GM18873 (cell line): ENCODE data around the gene ANKRD11.
"Not testable (repeated sequence)": the region's sequence is repeated elsewhere in the genome, so short reads cannot be mapped to it uniquely, and the experiment has no call there.

ENCODE experiments used
- ATAC-seq: cut with Tn5 transposase; IDR thresholded peaks from one replicate; pipeline ENCODE4 v1.9.1; 2021; ENCODE audit warnings: mild to moderate bottlenecking, moderate library complexity, moderate number of reproducible peaks; ENCODE audit not compliant: unreplicated experiment, low FRiP score

Gene ANKRD11

GRCh38 chr16:89435059-89435458 lies 55.3 kb downstream of the ANKRD11 start:
- ATAC-seq, result not testable (repeated sequence)

- no peak for ATAC-seq
Observed at GRCh38 chr16:89434490-89434889, 55.9 kb downstream of the ANKRD11 start.

DNA sequence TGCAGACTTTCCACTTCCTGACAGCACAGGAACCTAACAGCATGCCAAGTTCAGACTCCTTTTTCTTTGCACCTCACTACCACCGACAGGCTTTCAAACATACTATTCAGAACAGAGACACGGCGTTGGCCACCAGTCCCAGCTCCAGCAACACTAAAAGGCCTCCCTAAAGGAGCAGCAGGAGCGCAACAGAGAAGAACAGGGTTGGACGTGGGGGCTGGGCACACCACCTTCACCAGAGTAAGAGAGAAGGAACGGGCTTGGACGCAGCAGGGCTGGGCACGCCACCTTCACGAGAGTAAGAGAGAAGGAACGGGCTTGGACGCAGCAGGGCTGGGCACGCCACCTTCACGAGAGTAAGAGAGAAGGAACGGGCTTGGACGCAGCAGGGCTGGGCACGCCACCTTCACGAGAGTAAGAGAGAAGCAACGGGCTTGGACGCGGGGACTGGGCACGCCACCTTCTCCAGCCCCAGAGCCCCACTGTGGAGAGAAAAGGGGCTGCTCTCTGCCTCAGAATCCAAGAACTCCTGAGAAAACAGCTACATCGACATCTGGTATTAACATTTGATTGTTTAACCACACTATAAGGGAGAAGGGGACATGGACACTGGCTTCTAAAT lies 56.9 kb downstream of the ANKRD11 start:
- not testable (repeated sequence) for ATAC-seq

DNA sequence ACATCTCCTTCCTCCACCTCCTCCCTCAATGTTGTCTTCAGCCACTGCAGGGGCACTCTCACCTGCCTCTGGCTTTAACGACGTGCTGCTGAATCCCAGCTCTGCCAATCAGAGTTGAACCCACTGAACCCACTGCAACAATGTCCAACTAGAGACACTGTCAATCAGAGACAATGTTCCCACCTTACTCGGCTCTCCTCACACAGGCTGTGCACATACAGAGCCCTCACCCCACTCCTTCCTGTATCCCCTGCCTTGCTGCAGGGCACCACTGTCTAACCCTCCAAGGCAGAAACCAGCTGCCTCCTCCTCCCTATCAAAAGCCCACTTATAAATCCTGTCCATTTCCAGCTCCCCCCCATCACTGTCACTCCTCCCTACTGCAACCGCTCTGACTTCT lies 58.7 kb downstream of the ANKRD11 start:
- no peak for ATAC-seq

GRCh38 chr16:89431158-89431584 lies 59.2 kb downstream of the ANKRD11 start:
- no peak for ATAC-seq

GRCh38 chr16:89430436-89431157 lies 59.8 kb downstream of the ANKRD11 start:
- ATAC-seq, result no peak

GRCh38 chr16:89428605-89429004 lies 61.8 kb downstream of the ANKRD11 start:
- ATAC-seq, result not testable (repeated sequence)

GRCh38 chr16:89426736-89427530 lies 63.4 kb downstream of the ANKRD11 start:
- ATAC-seq, result no peak

- ATAC-seq, result no peak
Observed at GRCh38 chr16:89425523-89425922, 64.8 kb downstream of the ANKRD11 start.

GRCh38 chr16:89423681-89424260 lies 66.6 kb downstream of the ANKRD11 start:
- ATAC-seq, result no peak

GRCh38 chr16:89422905-89423630 lies 67.3 kb downstream of the ANKRD11 start:
- peak; percentile 50 for ATAC-seq

DNA sequence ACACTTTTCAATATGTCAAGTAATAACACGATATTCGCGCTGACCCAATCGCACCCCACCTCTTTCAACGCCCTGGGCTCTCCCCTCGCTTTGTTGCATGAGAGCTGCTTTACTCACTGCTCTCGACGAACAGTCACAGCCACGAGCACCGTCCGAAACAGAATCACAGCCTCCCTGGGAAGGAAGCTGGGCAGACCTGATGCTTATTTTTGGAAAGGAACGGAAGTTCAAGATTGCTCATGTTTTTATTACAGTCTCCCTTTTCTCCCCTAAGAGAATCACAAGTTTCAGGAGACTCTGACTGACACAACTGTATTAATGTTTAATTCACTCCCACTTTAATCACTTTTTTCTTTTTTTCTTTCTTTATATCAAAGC lies 67.8 kb downstream of the ANKRD11 start:
- ATAC-seq, result peak; percentile 50

DNA sequence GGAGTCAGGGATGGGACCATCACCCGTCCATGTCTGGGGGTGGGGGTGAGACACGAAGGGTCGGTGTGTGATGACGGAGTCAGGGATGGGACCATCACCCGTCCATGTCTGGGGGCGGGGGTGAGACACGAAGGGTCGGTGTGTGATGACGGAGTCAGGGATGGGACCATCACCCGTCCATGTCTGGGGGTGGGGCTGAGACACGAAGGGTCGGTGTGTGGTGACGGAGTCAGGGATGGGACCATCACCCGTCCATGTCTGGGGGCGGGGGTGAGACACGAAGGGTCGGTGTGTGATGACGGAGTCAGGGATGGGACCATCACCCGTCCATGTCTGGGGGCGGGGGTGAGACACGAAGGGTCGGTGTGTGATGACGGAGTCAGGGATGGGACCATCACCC lies 69.1 kb downstream of the ANKRD11 start:
- ATAC-seq, result not testable (repeated sequence)

DNA sequence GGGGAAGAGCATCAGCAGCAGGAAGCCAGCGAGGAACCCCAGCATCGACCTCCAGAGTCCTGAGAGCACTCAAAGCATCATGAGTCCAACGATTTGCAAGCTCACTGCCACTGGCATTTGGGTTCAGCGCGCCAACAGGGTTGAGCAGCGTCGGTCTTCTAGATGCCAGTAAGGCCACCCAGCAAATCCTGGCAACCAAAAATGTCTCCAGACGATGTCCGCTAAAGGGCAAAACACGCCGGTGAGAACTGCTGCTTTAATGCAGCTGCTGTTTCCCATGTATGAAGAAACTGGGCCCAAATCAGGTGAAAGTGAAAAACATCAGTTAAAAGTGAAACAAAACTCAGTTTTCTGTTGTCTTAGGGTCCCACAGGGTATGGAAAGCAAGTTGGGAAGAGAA lies 70.2 kb downstream of the ANKRD11 start:
- no peak for ATAC-seq

GRCh38 chr16:89418352-89418751 lies 72.0 kb downstream of the ANKRD11 start:
- ATAC-seq, result no peak

DNA sequence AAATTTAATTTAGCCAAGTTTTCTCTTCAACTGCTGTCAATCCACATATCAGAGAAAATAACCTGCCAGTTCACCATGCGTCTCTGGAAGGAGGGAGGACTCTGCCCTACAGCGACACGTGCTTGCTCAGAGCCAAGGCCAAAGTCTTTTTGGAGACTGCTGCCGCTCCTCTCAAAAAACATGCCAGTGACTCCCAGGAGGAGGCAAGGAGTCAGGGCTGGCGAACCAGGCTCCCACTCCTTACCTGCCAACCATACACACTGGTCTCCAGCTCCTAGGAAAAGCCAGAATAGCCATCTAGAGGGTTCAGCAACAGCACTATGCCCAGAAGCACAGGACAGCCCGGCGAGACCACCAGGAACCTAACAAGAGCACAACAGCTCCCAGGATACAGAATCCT lies 73.0 kb downstream of the ANKRD11 start:
- no peak for ATAC-seq

DNA sequence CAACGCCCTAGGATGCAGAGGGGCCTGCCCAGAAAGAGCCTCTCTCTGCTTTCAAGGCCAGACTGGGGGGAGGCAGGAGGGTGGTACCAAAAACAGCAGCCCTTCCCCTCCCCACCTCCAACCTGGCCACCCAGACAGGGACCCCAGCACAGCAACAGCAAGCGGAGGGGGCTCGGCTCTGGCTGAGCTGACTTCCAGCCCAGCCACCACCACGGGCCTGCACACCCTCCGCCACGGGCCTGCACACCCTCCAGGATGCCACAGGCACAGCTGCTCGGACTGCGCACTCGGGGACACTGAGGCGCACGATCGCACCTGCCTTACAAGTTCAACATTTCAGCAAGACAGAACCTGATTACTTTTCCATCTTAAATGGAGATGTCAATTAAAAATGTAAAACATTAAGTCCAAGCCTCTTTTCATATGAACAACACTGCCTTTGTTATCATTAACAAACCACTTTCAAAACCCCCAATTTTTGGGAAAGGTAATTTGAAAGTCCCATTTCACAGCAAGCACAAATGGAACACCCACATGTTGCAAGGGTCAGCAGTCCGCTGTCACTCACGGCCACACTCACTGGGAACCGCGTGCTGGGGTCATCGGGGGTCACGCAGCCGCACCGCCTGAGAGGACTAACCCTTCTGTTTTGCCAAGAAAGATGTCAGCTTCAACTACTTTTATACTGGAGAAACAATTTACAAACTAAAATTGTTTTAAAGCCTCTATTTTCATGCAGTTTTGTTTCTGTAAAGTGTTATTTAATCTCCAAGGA lies 76.4 kb downstream of the ANKRD11 start:
- ATAC-seq, result no peak

GRCh38 chr16:89412811-89413210 lies 77.5 kb downstream of the ANKRD11 start:
- no peak for ATAC-seq

GRCh38 chr16:89411335-89411850 lies 79.0 kb downstream of the ANKRD11 start:
- no peak for ATAC-seq
